MCF 10A (cell line): ENCODE data around the gene HPCA. TPM values are rescaled to one million over a fixed set of nuclear protein-coding genes. Genes with fewer than 3 reads are reported as not detected.

ENCODE experiments used
- BruUV-seq: library from RNA; stranded (reverse); fragments of 400-500 nt; replicated peaks from 2 replicates; lab custom pipeline; 2021; lab: Mats Ljungman, UMichigan
- CTCF ChIA-PET: fragments of 300-600 bp; sonication (Branson Sonifier 250); formaldehyde crosslinking; extraction: SDS; loops from one replicate; lab custom pipeline; 2021; ENCODE audit warnings: antibody characterized with exemption, inconsistent platforms; lab: Yijun Ruan, JAX
- POLR2A ChIA-PET: fragments of 300-600, 350-650 bp; sonication (Branson Sonifier 250); formaldehyde crosslinking; extraction: SDS; loops from one replicate; lab custom pipeline; 2020; ENCODE audit warnings: antibody characterized with exemption, inconsistent platforms; lab: Yijun Ruan, JAX
- DNase-seq: peaks from one replicate; pipeline ENCODE4 v3.0.0-alpha.2; 2018; ENCODE audit not compliant: unreplicated experiment
- H3K27ac Mint-ChIP-seq: one replicate; pipeline ENCODE4 v1.8.0; 2022; ENCODE audit warnings: mild to moderate bottlenecking, low read depth, mixed read lengths; ENCODE audit not compliant: unreplicated experiment
- H3K27me3 Mint-ChIP-seq: one replicate; pipeline ENCODE4 v1.8.0; 2022; ENCODE audit warnings: mixed read lengths; ENCODE audit not compliant: insufficient read depth, unreplicated experiment
- H3K36me3 Mint-ChIP-seq: one replicate; pipeline ENCODE4 v1.8.0; 2022; ENCODE audit warnings: mild to moderate bottlenecking, moderate library complexity, mixed read lengths; ENCODE audit not compliant: insufficient read depth, unreplicated experiment
- H3K4me1 Mint-ChIP-seq: one replicate; pipeline ENCODE4 v1.8.0; 2022; ENCODE audit warnings: mixed read lengths; ENCODE audit not compliant: insufficient read depth, unreplicated experiment
- H3K4me3 Mint-ChIP-seq: one replicate; pipeline ENCODE4 v1.8.0; 2022; ENCODE audit warnings: mild to moderate bottlenecking, moderate library complexity, mixed read lengths; ENCODE audit not compliant: unreplicated experiment
- H3K9me3 Mint-ChIP-seq: one replicate; pipeline ENCODE4 v1.8.0; 2022; ENCODE audit warnings: mixed read lengths; ENCODE audit not compliant: unreplicated experiment
- CTCF ChIP-seq: fragments of 200-600 bp; IDR thresholded peaks from one replicate; pipeline ENCODE4 v1.8.0; 2022; ENCODE audit warnings: antibody characterized with exemption, mild to moderate bottlenecking; ENCODE audit not compliant: unreplicated experiment
- intact Hi-C: fragments of 100-400 bp; cut with micrococcal nuclease; formaldehyde crosslinking; loops from 2 replicates; pipeline ENCODE4 v1.14.1; 2022
- total RNA-seq: library from RNA; stranded (reverse); gene quantifications from 2 replicates; pipeline ENCODE4 v1.2.3, GENCODE V29; 2022

The HPCA gene
- total RNA-seq, 1 experiment from 2014 or later, result not detected

- no peak for DNase-seq
- Mint-ChIP-seq H3K27ac (no peak overlapping the region), H3K4me1 (peaks cover 4% of the 10 kb centered on the region), H3K4me3 (no peak overlapping the region), H3K36me3 (peaks cover 4% of the 10 kb centered on the region), H3K9me3 (no peaks in the 10 kb centered on the region), H3K27me3 (no peaks in the 10 kb centered on the region)
- no TSS peak for BruUV-seq
- CTCF ChIA-PET, result interaction anchor here (0.6 to 1.7 kb wide), 8 partner anchors 14 to 409 kb away, joined by 3 to 7 read pairs (median 3); no protein-coding TSS in a partner anchor
- no peak for TF ChIP-seq CTCF
- POLR2A ChIA-PET, result interaction anchor here (0.6 to 1.5 kb wide), 2 partner anchors 79 to 92 kb away, joined by 3 to 5 read pairs; no protein-coding TSS in a partner anchor
- intact Hi-C loops, result no loop called here
Measured at GRCh38 chr1:32928715-32929114, 42.4 kb downstream of the HPCA start.

GRCh38 chr1:32929366-32929765, 43.1 kb downstream of the HPCA start:
- no TSS peak for BruUV-seq
- Mint-ChIP-seq H3K4me3 (no peak overlapping the region), H3K27ac (no peak overlapping the region), H3K9me3 (no peaks in the 10 kb centered on the region), H3K4me1 (peaks cover 10% of the 10 kb centered on the region), H3K36me3 (peaks cover under 1% of the 10 kb centered on the region), H3K27me3 (no peaks in the 10 kb centered on the region)
- ChIA-PET CTCF (interaction anchor here (0.6 to 1.5 kb wide), 4 partner anchors 24 to 163 kb away, joined by 3 to 6 read pairs (median 4); no protein-coding TSS in a partner anchor), POLR2A (interaction anchor here (0.9 to 1.5 kb wide), 2 partner anchors 60 to 78 kb away, joined by 3 to 5 read pairs; no protein-coding TSS in a partner anchor)
- intact Hi-C loops, result no loop called here
- TF ChIP-seq CTCF, result no peak
- no peak for DNase-seq

GRCh38 chr1:32931760-32932159, 45.5 kb downstream of the HPCA start:
- ChIA-PET POLR2A (interaction anchor here (0.9 to 5.9 kb wide), 4 partner anchors 17 to 155 kb away, joined by 3 to 63 read pairs (median 4); partner anchors contain the start of gene RNF19B), CTCF (interaction anchor here (0.5 to 11.2 kb wide), 20 partner anchors 9 to 195 kb away, joined by 3 to 140 read pairs (median 4); partner anchors contain the start of gene AZIN2)
- intact Hi-C loops, result loop anchor here (2.0 kb wide), 1 partner anchor 123 kb away; no protein-coding TSS in a partner anchor
- no peak for DNase-seq
- Mint-ChIP-seq H3K27ac (no peak overlapping the region), H3K4me1 (peaks cover 10% of the 10 kb centered on the region), H3K27me3 (no peaks in the 10 kb centered on the region), H3K36me3 (peaks cover 16% of the 10 kb centered on the region), H3K4me3 (no peak overlapping the region), H3K9me3 (no peaks in the 10 kb centered on the region)
- BruUV-seq, result no TSS peak
- no peak for TF ChIP-seq CTCF

GRCh38 chr1:32933742-32934322, 47.5 kb downstream of the HPCA start:
- CTCF ChIA-PET, result interaction anchor here (0.6 to 11.2 kb wide), 36 partner anchors 10 to 534 kb away, joined by 3 to 140 read pairs (median 4); partner anchors contain the start of gene AZIN2
- Mint-ChIP-seq H3K36me3 (peaks cover 34% of the 10 kb centered on the region), H3K27me3 (no peaks in the 10 kb centered on the region), H3K9me3 (no peaks in the 10 kb centered on the region), H3K27ac (no peak overlapping the region), H3K4me1 (peaks cover 10% of the 10 kb centered on the region), H3K4me3 (peak overlapping the region; percentile 2)
- intact Hi-C loops, result loop anchor here (1.0 to 2.0 kb wide), 4 partner anchors 29 to 152 kb away; no protein-coding TSS in a partner anchor
- no TSS peak for BruUV-seq
- POLR2A ChIA-PET, result interaction anchor here (0.6 to 5.9 kb wide), 17 partner anchors 10 to 197 kb away, joined by 3 to 63 read pairs (median 5); partner anchors contain the start of gene RNF19B
- DNase-seq, result peak; percentile 47
- TF ChIP-seq CTCF, result no peak
